Mesenchymal stem cell (in vitro differentiated cells and primary cell): Measurements from ENCODE around the gene NABP1.

Experiments
- DNase-seq: peaks from one replicate; pipeline ENCODE4 v3.0.0-alpha.2; 2013
- H2AFZ ChIP-seq: one replicate; pipeline ENCODE4 v1.6.1; 2013; ENCODE audit warnings: low read depth, mild to moderate bottlenecking, control low read depth, inconsistent platforms, low read length, moderate library complexity
- H2AK5ac ChIP-seq: 2 replicates; pipeline ENCODE4 v1.6.1; 2013; ENCODE audit warnings: low read length, moderate library complexity, mild to moderate bottlenecking, inconsistent platforms; ENCODE audit not compliant: severe bottlenecking
- H2BK120ac ChIP-seq: one replicate; pipeline ENCODE4 v1.6.1; 2013; ENCODE audit warnings: low read depth, mild to moderate bottlenecking, inconsistent platforms, low read length, moderate library complexity
- H2BK12ac ChIP-seq, 2 experiments: one replicate each; pipeline ENCODE4 v1.6.1; 2013; ENCODE audit warnings: inconsistent platforms in 2 of 2, low read length in 2 of 2, mild to moderate bottlenecking in 2 of 2, moderate library complexity in 2 of 2, control low read depth in 1 of 2
- H2BK15ac ChIP-seq: one replicate; pipeline ENCODE4 v1.6.1; 2013; ENCODE audit warnings: mild to moderate bottlenecking, low read depth, inconsistent platforms; ENCODE audit not compliant: poor library complexity, severe bottlenecking
- H2BK5ac ChIP-seq: 2 replicates; pipeline ENCODE4 v1.6.1; 2013; ENCODE audit warnings: low read depth, mild to moderate bottlenecking, low read length, control low read depth, inconsistent platforms; ENCODE audit not compliant: poor library complexity, severe bottlenecking
- H3K14ac ChIP-seq, 2 experiments: one replicate each; pipeline ENCODE4 v1.6.1; 2013; ENCODE audit warnings: inconsistent platforms in 2 of 2, low read length in 2 of 2, control low read depth in 1 of 2, mild to moderate bottlenecking in 1 of 2, moderate library complexity in 1 of 2
- H3K18ac ChIP-seq, 2 experiments: one replicate each; pipeline ENCODE4 v1.6.1; 2013; ENCODE audit warnings: inconsistent platforms in 2 of 2, low read length in 2 of 2, control low read depth in 1 of 2, low read depth in 1 of 2, mild to moderate bottlenecking in 1 of 2
- H3K23ac ChIP-seq, 2 experiments: one replicate each; pipeline ENCODE4 v1.6.1; 2013; ENCODE audit warnings: inconsistent platforms in 2 of 2, low read length in 2 of 2, mild to moderate bottlenecking in 2 of 2, moderate library complexity in 2 of 2, control low read depth in 1 of 2
- H3K27ac ChIP-seq: 2 replicates; pipeline ENCODE4 v1.5.1; 2013; ENCODE audit warnings: mild to moderate bottlenecking, moderate library complexity, low read length, control low read depth, inconsistent platforms; ENCODE audit not compliant: poor library complexity, severe bottlenecking
- H3K27me3 ChIP-seq, 2 experiments: 2 replicates each; pipeline versions ENCODE4 v1.6.1 to v1.7.0; 2013; ENCODE audit warnings: low read length in 2 of 2, mild to moderate bottlenecking in 2 of 2, moderate library complexity in 2 of 2, control low read depth in 1 of 2, inconsistent platforms in 1 of 2; ENCODE audit not compliant: control insufficient read depth in 1 of 2, insufficient read depth in 1 of 2
- H3K36me3 ChIP-seq, 2 experiments: 2 replicates each; pipeline versions ENCODE4 v1.6.1 to v1.7.0; 2013; ENCODE audit warnings: low read length in 2 of 2, control low read depth in 1 of 2, inconsistent platforms in 1 of 2, low read depth in 1 of 2, mild to moderate bottlenecking in 1 of 2; ENCODE audit not compliant: insufficient read depth in 2 of 2, control insufficient read depth in 1 of 2
- H3K4ac ChIP-seq, 2 experiments: one replicate each; pipeline ENCODE4 v1.6.1; 2013; ENCODE audit warnings: inconsistent platforms in 2 of 2, low read length in 2 of 2, mild to moderate bottlenecking in 2 of 2, moderate library complexity in 2 of 2, control low read depth in 1 of 2, low read depth in 1 of 2
- H3K4me1 ChIP-seq: 2 replicates; pipeline ENCODE4 v1.6.1; 2013; ENCODE audit warnings: low read depth, low read length, control low read depth; ENCODE audit not compliant: control insufficient read depth, insufficient read depth
- H3K4me2 ChIP-seq: 2 replicates; pipeline ENCODE4 v1.6.1; 2013; ENCODE audit warnings: low read length, mild to moderate bottlenecking, inconsistent platforms; ENCODE audit not compliant: poor library complexity, severe bottlenecking
- H3K4me3 ChIP-seq, 2 experiments: 2 replicates each; pipeline versions ENCODE4 v1.5.1 to v1.7.0; 2013; ENCODE audit warnings: low read length in 2 of 2, mild to moderate bottlenecking in 2 of 2, control low read depth in 1 of 2, low read depth in 1 of 2; ENCODE audit not compliant: insufficient read depth in 1 of 2
- H3K79me1 ChIP-seq: replicated peaks from 2 replicates; pipeline ENCODE4 v1.6.1; 2013; ENCODE audit warnings: mild to moderate bottlenecking, control low read depth, low read length, inconsistent platforms; ENCODE audit not compliant: poor library complexity, severe bottlenecking
- H3K9ac ChIP-seq: 2 replicates; pipeline ENCODE4 v1.7.0; 2013; ENCODE audit warnings: mild to moderate bottlenecking, low read length, moderate library complexity
- H3K9me3 ChIP-seq: 2 replicates; pipeline ENCODE4 v1.7.0; 2013; ENCODE audit warnings: mild to moderate bottlenecking, low read length; ENCODE audit not compliant: control insufficient read depth
- H4K8ac ChIP-seq: one replicate; pipeline ENCODE4 v1.6.1; 2013; ENCODE audit warnings: inconsistent platforms, mild to moderate bottlenecking, low read length, moderate library complexity
- H4K91ac ChIP-seq: one replicate; pipeline ENCODE4 v1.6.1; 2013; ENCODE audit warnings: mild to moderate bottlenecking, low read length, inconsistent platforms
- WGBS: methylation state at CpG from one replicate; pipeline ENCODE4 v1.1.7; 2013; ENCODE audit warnings: mixed read lengths; 5-methylcytosine and 5-hydroxymethylcytosine counted together

Gene NABP1

GRCh38 chr2:191686066-191686465, 8.1 kb downstream of the NABP1 start:
- no peak overlapping the region for H3K4me2 ChIP-seq
- H2BK12ac ChIP-seq, result no peak overlapping the region
- no peak overlapping the region for H3K4me3 ChIP-seq
- no peak overlapping the region for H3K14ac ChIP-seq
- H2BK120ac ChIP-seq, result no peak overlapping the region
- WGBS, result no CpG with 5 or more reads among the region's 2 CpGs
- H3K36me3 ChIP-seq, result peaks cover 11 to 79% of the 10 kb centered on the region in 2 experiments
- no peak overlapping the region for H3K4ac ChIP-seq
- DNase-seq, result no peak
- H2BK5ac ChIP-seq, result no peak overlapping the region
- no peak overlapping the region for H2BK15ac ChIP-seq
- H4K8ac ChIP-seq, result no peak overlapping the region
- no peak overlapping the region for H3K23ac ChIP-seq
- H3K18ac ChIP-seq, result no peak overlapping the region
- no peaks in the 10 kb centered on the region for H3K9me3 ChIP-seq
- H3K4me1 ChIP-seq, result peaks cover 7% of the 10 kb centered on the region
- no peak overlapping the region for H2AFZ ChIP-seq
- H3K79me1 ChIP-seq, result no peaks in the 10 kb centered on the region
- peak overlapping the region; percentile 58 for H3K9ac ChIP-seq
- no peaks in the 10 kb centered on the region for H3K27me3 ChIP-seq
- H2AK5ac ChIP-seq, result no peak overlapping the region
- H4K91ac ChIP-seq, result no peak overlapping the region
- H3K27ac ChIP-seq, result no peak overlapping the region

GRCh38 chr2:191686729-191687128, 8.8 kb downstream of the NABP1 start:
- Histone ChIP-seq H3K79me1 (no peaks in the 10 kb centered on the region), H4K91ac (no peak overlapping the region), H3K36me3 (peaks cover 11 to 72% of the 10 kb centered on the region in 2 experiments), H3K18ac (no peak overlapping the region), H2AK5ac (no peak overlapping the region), H3K27me3 (no peaks in the 10 kb centered on the region), H2BK15ac (no peak overlapping the region), H3K14ac (no peak overlapping the region), H3K9me3 (no peaks in the 10 kb centered on the region), H3K4me3 (peak overlapping the region in 1 of 2 experiments; percentile 14), H2BK12ac (no peak overlapping the region), H3K23ac (no peak overlapping the region), H3K4ac (no peak overlapping the region), H3K27ac (peak overlapping the region; percentile 43), H3K4me1 (peaks cover 7% of the 10 kb centered on the region), H2BK120ac (no peak overlapping the region), H3K9ac (peak overlapping the region; percentile 58), H2BK5ac (no peak overlapping the region), H4K8ac (no peak overlapping the region), H2AFZ (no peak overlapping the region), H3K4me2 (no peak overlapping the region)
- WGBS, result no CpG with 5 or more reads among the region's 1 CpG
- no peak for DNase-seq

GRCh38 chr2:191687867-191688266, 9.9 kb downstream of the NABP1 start:
- Histone ChIP-seq H2AFZ (no peak overlapping the region), H3K4me1 (peaks cover 8% of the 10 kb centered on the region)
- 95% methylated on average over 6 of the region's 6 CpGs for WGBS

GRCh38 chr2:191688934-191689695, 11.2 kb downstream of the NABP1 start:
- Histone ChIP-seq H3K36me3 (peaks cover 9 to 48% of the 10 kb centered on the region in 2 experiments), H3K18ac (no peak overlapping the region), H2AK5ac (no peak overlapping the region), H3K14ac (no peak overlapping the region), H2BK120ac (no peak overlapping the region), H2BK12ac (no peak overlapping the region), H2AFZ (no peak overlapping the region), H3K27ac (peak overlapping the region; percentile 68), H4K91ac (no peak overlapping the region), H2BK5ac (no peak overlapping the region), H2BK15ac (no peak overlapping the region), H3K4me2 (no peak overlapping the region), H3K27me3 (no peaks in the 10 kb centered on the region), H3K9me3 (no peaks in the 10 kb centered on the region), H3K9ac (peak overlapping the region; percentile 79), H3K23ac (no peak overlapping the region), H3K4me3 (no peak overlapping the region), H4K8ac (no peak overlapping the region), H3K79me1 (no peaks in the 10 kb centered on the region), H3K4ac (no peak overlapping the region), H3K4me1 (peaks cover 8% of the 10 kb centered on the region)
- peak; percentile 67 for DNase-seq
- WGBS, result no CpG with 5 or more reads among the region's 2 CpGs

More at GRCh38 chr2:191687867-191688266, 9.9 kb downstream of the NABP1 start:
- no peak overlapping the region for H2BK15ac ChIP-seq
- no peak overlapping the region for H2BK120ac ChIP-seq
- no peaks in the 10 kb centered on the region for H3K79me1 ChIP-seq
- H3K18ac ChIP-seq, result no peak overlapping the region
- H3K4ac ChIP-seq, result no peak overlapping the region
- H2BK5ac ChIP-seq, result no peak overlapping the region
- H3K27ac ChIP-seq, result peak overlapping the region; percentile 62
- H3K23ac ChIP-seq, result no peak overlapping the region
- no peaks in the 10 kb centered on the region for H3K27me3 ChIP-seq
- H3K4me3 ChIP-seq, result no peak overlapping the region
- no peak overlapping the region for H3K14ac ChIP-seq
- no peak overlapping the region for H4K8ac ChIP-seq
- H3K36me3 ChIP-seq, result peaks cover 9 to 61% of the 10 kb centered on the region in 2 experiments
- no peak overlapping the region for H2BK12ac ChIP-seq
- peak overlapping the region; percentile 62 for H2AK5ac ChIP-seq
- no peaks in the 10 kb centered on the region for H3K9me3 ChIP-seq
- H4K91ac ChIP-seq, result no peak overlapping the region
- no peak overlapping the region for H3K4me2 ChIP-seq
- peak overlapping the region; percentile 79 for H3K9ac ChIP-seq
- DNase-seq, result no peak
